B cell (primary cell): ENCODE measurements around the gene DMPK. TPM values are rescaled to one million over a fixed set of nuclear protein-coding genes. Genes with fewer than 3 reads are reported as not detected.

Experiments used
- ATAC-seq: fragments of 200-7000 bp; cut with Tn5 transposase; one replicate; pipeline ENCODE4 v1.10.0; 2021; ENCODE audit warnings: low read depth, mild to moderate bottlenecking, moderate number of reproducible peaks, moderate library complexity
- CTCF ChIA-PET: fragments of 350-600 bp; sonication (Branson Sonifier 250); formaldehyde crosslinking; loops from one replicate; lab custom pipeline; 2021; ENCODE audit warnings: antibody characterized with exemption, inconsistent platforms; lab: Charles Lee
- POLR2A ChIA-PET: fragments of 350-600 bp; sonication (Branson Sonifier 250); formaldehyde crosslinking; loops from one replicate; lab custom pipeline; 2021; ENCODE audit warnings: antibody characterized with exemption; lab: Charles Lee
- DNase-seq: peaks from one replicate; pipeline ENCODE4 v3.0.0; 2013
- H2AFZ ChIP-seq: 2 replicates; pipeline ENCODE4 v1.6.1; 2012; ENCODE audit warnings: mild to moderate bottlenecking, low read depth, low read length; ENCODE audit not compliant: insufficient read depth, poor library complexity, severe bottlenecking
- H3K27ac ChIP-seq, 2 donors: 1 replicate in 1 of 2; 2 replicates in 1 of 2; pipeline ENCODE4 v1.5.1; 2012 to 2013; ENCODE audit warnings: low read length in 2 of 2, mild to moderate bottlenecking in 2 of 2, moderate library complexity in 1 of 2
- H3K27me3 ChIP-seq, 4 experiments: fragments of 200-600 bp in 1 of 4; sonication (generic) in 1 of 4; replicated peaks in 1 of 4; 1 replicate in 2 of 4; 2 replicates in 2 of 4; pipeline versions ENCODE4 v1.6.1 to v1.7.0; 2013 to 2016; ENCODE audit warnings: low read length in 3 of 4, mild to moderate bottlenecking in 2 of 4, mixed read lengths in 1 of 4, moderate library complexity in 1 of 4; ENCODE audit not compliant: insufficient read depth in 4 of 4, control insufficient read depth in 3 of 4; ENCODE audit errors: control extremely low read depth in 1 of 4
- H3K36me3 ChIP-seq, 2 experiments: replicated peaks in 1 of 2; 1 replicate in 1 of 2; 2 replicates in 1 of 2; pipeline versions ENCODE4 v1.6.1 to v1.7.1; 2013; ENCODE audit warnings: low read length in 1 of 2; ENCODE audit not compliant: insufficient read depth in 2 of 2, control insufficient read depth in 1 of 2; ENCODE audit errors: control extremely low read depth in 1 of 2, extremely low read depth in 1 of 2
- H3K4me1 ChIP-seq, 2 donors: fragments of 200-600 bp in 1 of 2; sonication (generic) in 1 of 2; 1 replicate in 1 of 2; 2 replicates in 1 of 2; pipeline versions ENCODE4 v1.5.1 to v1.6.1; 2013 to 2017; ENCODE audit warnings: low read length in 2 of 2; ENCODE audit not compliant: control insufficient read depth in 2 of 2, insufficient read depth in 2 of 2
- H3K4me2 ChIP-seq: replicated peaks from 2 replicates; pipeline ENCODE3; 2012; ENCODE audit warnings: mild to moderate bottlenecking, low read depth, low read length; ENCODE audit not compliant: poor library complexity, severe bottlenecking
- H3K4me3 ChIP-seq, 5 experiments: fragments of 200-600 bp in 1 of 5; sonication (generic) in 1 of 5; 1 replicate in 3 of 5; 2 replicates in 2 of 5; pipeline versions ENCODE4 v1.5.1 to v1.7.0; 2011 to 2016; ENCODE audit warnings: low read length in 4 of 5, mild to moderate bottlenecking in 4 of 5, low read depth in 2 of 5, control low read depth in 1 of 5, moderate library complexity in 1 of 5; ENCODE audit not compliant: insufficient read depth in 1 of 5; ENCODE audit errors: control extremely low read depth in 1 of 5, extremely low read depth in 1 of 5
- H3K79me2 ChIP-seq: fragments of 200-600 bp; sonication (generic); one replicate; pipeline ENCODE4 v1.6.0; 2016; ENCODE audit warnings: low read length; ENCODE audit not compliant: control insufficient read depth, insufficient read depth
- H3K9ac ChIP-seq: fragments of 200-600 bp; sonication (generic); 2 replicates; pipeline ENCODE4 v1.6.1; 2017; ENCODE audit warnings: mild to moderate bottlenecking, low read length, moderate library complexity
- H3K9me3 ChIP-seq, 3 donors: one replicate each; pipeline versions ENCODE4 v1.6.1 to v1.7.1; 2013; ENCODE audit warnings: low read length in 2 of 3; ENCODE audit not compliant: control insufficient read depth in 2 of 3, insufficient read depth in 1 of 3; ENCODE audit errors: control extremely low read depth in 1 of 3
- H4K20me1 ChIP-seq: 2 replicates; pipeline ENCODE4 v1.6.0; 2012; ENCODE audit warnings: mild to moderate bottlenecking, low read length; ENCODE audit not compliant: insufficient read depth, control insufficient read depth, poor library complexity, severe bottlenecking
- H3K27ac Mint-ChIP-seq: one replicate; pipeline ENCODE4 v1.8.0; 2021; ENCODE audit warnings: mixed read lengths
- H3K27me3 Mint-ChIP-seq: one replicate; pipeline ENCODE4 v1.8.0; 2021; ENCODE audit warnings: mixed read lengths
- H3K4me1 Mint-ChIP-seq: one replicate; pipeline ENCODE4 v1.8.0; 2021; ENCODE audit warnings: mixed read lengths
- H3K4me3 Mint-ChIP-seq: one replicate; pipeline ENCODE4 v1.8.0; 2021; ENCODE audit warnings: mixed read lengths
- H3K9me3 Mint-ChIP-seq: one replicate; pipeline ENCODE4 v1.8.0; 2022; ENCODE audit warnings: mixed read lengths; ENCODE audit not compliant: insufficient read depth
- EZH2 ChIP-seq: IDR thresholded peaks from 2 replicates; pipeline ENCODE4 v1.6.1; 2012; ENCODE audit warnings: borderline replicate concordance, low read depth, mild to moderate bottlenecking, moderate library complexity, low read length; ENCODE audit not compliant: insufficient read depth, poor library complexity, severe bottlenecking
- whole genome bisulfite sequencing: methylation state at CpG from one replicate; pipeline ENCODE4 v1.1.5; 2013; ENCODE audit warnings: missing lambda C conversion rate; ENCODE audit not compliant: insufficient coverage; 5-methylcytosine and 5-hydroxymethylcytosine counted together
- intact Hi-C: fragments of 100-400 bp; cut with micrococcal nuclease; formaldehyde crosslinking; loops from one replicate; pipeline ENCODE4 v1.10.0; 2022
- polyA plus RNA-seq: library from polyadenylated mRNA; depleted of rRNA; stranded (reverse); fragments of >200 nt; gene quantifications from 2 replicates; pipeline ENCODE4 v1.2.3, GENCODE V29; 2012
- total RNA-seq, 2 donors: library from RNA; stranded (reverse); fragments of 120-200 nt in 1 of 2; gene quantifications; 1 replicate in 1 of 2; 2 replicates in 1 of 2; pipeline versions ENCODE4 v1.2.3 to v1.2.4, GENCODE V29; 2013 to 2022
- TF ChIP-seq, protein P1 (sequence below): fragments of 200-600 bp; IDR thresholded peaks from one replicate; pipeline ENCODE4 v1.8.0; 2022; ENCODE audit warnings: antibody characterized with exemption, mild to moderate bottlenecking

Gene DMPK
- total and polyA plus RNA-seq, 2 donors (not counting 1 experiment from before 2014, with no cell fraction given): 28.7 to 58.3 TPM

DNA sequence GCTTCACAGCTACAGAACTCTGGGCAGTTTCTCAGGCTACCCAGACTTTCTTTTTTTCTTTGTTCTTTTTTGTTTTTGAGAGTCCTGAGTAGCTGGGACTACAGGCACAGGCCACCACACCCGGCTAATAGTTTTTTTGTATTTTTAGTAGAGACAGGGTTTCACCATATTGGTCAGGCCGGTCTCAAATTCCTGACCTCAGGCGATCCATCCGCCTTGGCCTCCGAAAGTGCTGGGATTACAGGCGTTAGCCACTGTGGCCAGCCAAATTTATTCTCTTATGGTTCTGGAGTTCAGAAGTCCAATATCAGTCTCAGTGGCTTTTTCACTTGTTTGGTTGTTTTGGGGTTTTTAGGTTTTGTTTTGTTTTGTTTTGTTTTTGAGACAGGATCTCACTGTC lies 36.7 kb downstream of the DMPK start:
- H3K27me3 ChIP-seq: peaks cover 0 to 8% (median 2%) of the 10 kb centered on the region in 4 experiments
- TF ChIP-seq, protein P1, sequence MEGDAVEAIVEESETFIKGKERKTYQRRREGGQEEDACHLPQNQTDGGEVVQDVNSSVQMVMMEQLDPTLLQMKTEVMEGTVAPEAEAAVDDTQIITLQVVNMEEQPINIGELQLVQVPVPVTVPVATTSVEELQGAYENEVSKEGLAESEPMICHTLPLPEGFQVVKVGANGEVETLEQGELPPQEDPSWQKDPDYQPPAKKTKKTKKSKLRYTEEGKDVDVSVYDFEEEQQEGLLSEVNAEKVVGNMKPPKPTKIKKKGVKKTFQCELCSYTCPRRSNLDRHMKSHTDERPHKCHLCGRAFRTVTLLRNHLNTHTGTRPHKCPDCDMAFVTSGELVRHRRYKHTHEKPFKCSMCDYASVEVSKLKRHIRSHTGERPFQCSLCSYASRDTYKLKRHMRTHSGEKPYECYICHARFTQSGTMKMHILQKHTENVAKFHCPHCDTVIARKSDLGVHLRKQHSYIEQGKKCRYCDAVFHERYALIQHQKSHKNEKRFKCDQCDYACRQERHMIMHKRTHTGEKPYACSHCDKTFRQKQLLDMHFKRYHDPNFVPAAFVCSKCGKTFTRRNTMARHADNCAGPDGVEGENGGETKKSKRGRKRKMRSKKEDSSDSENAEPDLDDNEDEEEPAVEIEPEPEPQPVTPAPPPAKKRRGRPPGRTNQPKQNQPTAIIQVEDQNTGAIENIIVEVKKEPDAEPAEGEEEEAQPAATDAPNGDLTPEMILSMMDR: no peak
- TF ChIP-seq EZH2: no peak
- no peak overlapping the region for H3K27ac Mint-ChIP-seq
- H3K4me3 ChIP-seq: no peak overlapping the region
- ChIA-PET CTCF (no interaction called here), POLR2A (no interaction called here)
- H3K9me3 Mint-ChIP-seq: no peaks in the 10 kb centered on the region
- DNase-seq: no peak
- H2AFZ ChIP-seq: no peak overlapping the region
- ATAC-seq: no peak
- WGBS: 98% methylated on average over 5 of the region's 6 CpGs
- no peaks in the 10 kb centered on the region for H3K36me3 ChIP-seq
- H3K4me2 ChIP-seq: no peak overlapping the region
- peaks cover 14% of the 10 kb centered on the region for H3K27me3 Mint-ChIP-seq
- H3K4me1 Mint-ChIP-seq: no peaks in the 10 kb centered on the region
- no peaks in the 10 kb centered on the region for H4K20me1 ChIP-seq
- H3K9me3 ChIP-seq: no peaks in the 10 kb centered on the region
- H3K4me1 ChIP-seq: no peaks in the 10 kb centered on the region
- no peak overlapping the region for H3K4me3 Mint-ChIP-seq
- H3K27ac ChIP-seq: no peak overlapping the region
- intact Hi-C loops: no loop called here
- no peaks in the 10 kb centered on the region for H3K79me2 ChIP-seq
- H3K9ac ChIP-seq: no peak overlapping the region

DNA sequence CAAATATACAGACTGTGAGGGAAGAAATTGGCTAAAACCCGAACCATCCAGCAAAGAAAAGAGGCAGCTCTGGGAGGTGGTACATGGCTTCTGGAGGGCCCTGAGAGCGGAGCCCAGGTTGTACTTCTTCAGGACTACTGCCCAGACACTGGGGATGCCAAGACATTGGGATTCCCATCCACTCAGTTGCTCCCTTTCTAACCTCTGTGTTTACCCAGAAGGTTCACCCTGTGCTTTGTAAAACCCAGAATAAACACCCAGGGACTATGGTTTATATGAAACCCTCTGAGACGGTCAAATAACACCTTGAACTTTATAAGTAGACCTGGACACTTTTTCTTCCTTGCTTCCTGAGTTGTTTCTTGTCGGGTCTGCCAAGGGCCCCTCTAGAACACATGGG lies 39.3 kb downstream of the DMPK start:
- Histone ChIP-seq H3K79me2 (no peaks in the 10 kb centered on the region), H3K4me2 (no peak overlapping the region), H3K27me3 (peaks cover 0 to 8% (median 2%) of the 10 kb centered on the region in 4 experiments), H3K27ac (no peak overlapping the region), H3K36me3 (no peaks in the 10 kb centered on the region), H3K9ac (no peak overlapping the region), H2AFZ (no peak overlapping the region), H3K4me1 (no peaks in the 10 kb centered on the region), H3K4me3 (no peak overlapping the region), H3K9me3 (no peaks in the 10 kb centered on the region), H4K20me1 (no peaks in the 10 kb centered on the region)
- Mint-ChIP-seq H3K4me1 (no peaks in the 10 kb centered on the region), H3K27me3 (peaks cover 20% of the 10 kb centered on the region), H3K27ac (no peak overlapping the region), H3K9me3 (no peaks in the 10 kb centered on the region), H3K4me3 (no peak overlapping the region)
- intact Hi-C loops: no loop called here
- TF ChIP-seq, protein P1: no peak
- TF ChIP-seq EZH2: no peak
- ChIA-PET POLR2A (no interaction called here), CTCF (no interaction called here)
- ATAC-seq (no peak), DNase-seq (no peak)
- 91% methylated on average over 1 of the region's 4 CpGs for WGBS
